ENCODE results near the gene PRPF6. TPM values are rescaled to one million over a fixed set of nuclear protein-coding genes. Genes with fewer than 3 reads are reported as not detected.

The PRPF6 gene
- total and polyA plus RNA-seq, 2 of the 13 experiments (the other 11 are each of a cell fraction or from before 2014, with no cell fraction given) = 63.7 to 101 TPM

DNA sequence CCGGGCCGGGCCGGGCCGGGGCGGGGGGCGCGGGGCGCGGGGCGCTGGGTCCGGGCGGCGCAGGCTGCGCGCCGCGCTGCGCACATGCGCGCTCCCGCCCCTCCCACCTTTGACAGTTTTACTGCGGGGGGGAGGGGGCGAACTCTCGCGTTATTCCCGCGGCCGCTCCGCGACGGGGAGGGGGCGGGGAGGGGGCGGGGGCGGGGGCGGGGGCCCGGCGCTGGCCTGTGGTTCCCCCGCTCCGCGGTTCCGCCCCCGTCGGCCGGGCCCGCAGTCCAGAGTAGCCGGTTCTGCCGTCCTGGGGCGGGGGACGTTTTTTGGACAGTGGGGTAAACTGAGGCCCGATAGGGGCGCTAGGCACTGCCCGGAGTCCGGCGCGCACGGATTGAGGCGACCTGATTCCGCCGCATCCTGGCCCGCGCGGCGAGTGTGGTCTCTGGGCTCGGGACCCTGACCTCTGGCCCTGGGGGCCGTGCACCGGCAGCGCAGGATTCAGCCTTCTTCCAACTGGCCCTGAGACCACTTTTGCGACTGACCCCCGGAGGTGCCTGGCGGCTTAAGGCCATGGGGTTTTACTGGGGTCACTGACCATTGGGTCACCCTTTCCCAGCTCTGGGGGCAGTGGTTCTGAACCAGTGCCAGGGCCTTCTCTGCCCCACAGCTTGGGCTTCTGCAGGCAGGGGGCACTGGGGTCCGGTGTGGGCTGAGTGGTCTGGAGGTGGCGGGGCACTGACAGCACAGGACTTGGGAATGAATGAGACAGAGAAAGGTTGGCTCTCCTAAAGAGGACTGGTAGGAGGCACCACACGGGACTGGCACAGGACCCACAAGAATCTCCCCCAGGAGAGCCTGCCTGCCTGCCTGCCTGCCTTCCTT lies 10.9 kb upstream of the PRPF6 start, which contains the start of gene ZNF512B (continued):
- TF ChIP-seq, protein P1, sequence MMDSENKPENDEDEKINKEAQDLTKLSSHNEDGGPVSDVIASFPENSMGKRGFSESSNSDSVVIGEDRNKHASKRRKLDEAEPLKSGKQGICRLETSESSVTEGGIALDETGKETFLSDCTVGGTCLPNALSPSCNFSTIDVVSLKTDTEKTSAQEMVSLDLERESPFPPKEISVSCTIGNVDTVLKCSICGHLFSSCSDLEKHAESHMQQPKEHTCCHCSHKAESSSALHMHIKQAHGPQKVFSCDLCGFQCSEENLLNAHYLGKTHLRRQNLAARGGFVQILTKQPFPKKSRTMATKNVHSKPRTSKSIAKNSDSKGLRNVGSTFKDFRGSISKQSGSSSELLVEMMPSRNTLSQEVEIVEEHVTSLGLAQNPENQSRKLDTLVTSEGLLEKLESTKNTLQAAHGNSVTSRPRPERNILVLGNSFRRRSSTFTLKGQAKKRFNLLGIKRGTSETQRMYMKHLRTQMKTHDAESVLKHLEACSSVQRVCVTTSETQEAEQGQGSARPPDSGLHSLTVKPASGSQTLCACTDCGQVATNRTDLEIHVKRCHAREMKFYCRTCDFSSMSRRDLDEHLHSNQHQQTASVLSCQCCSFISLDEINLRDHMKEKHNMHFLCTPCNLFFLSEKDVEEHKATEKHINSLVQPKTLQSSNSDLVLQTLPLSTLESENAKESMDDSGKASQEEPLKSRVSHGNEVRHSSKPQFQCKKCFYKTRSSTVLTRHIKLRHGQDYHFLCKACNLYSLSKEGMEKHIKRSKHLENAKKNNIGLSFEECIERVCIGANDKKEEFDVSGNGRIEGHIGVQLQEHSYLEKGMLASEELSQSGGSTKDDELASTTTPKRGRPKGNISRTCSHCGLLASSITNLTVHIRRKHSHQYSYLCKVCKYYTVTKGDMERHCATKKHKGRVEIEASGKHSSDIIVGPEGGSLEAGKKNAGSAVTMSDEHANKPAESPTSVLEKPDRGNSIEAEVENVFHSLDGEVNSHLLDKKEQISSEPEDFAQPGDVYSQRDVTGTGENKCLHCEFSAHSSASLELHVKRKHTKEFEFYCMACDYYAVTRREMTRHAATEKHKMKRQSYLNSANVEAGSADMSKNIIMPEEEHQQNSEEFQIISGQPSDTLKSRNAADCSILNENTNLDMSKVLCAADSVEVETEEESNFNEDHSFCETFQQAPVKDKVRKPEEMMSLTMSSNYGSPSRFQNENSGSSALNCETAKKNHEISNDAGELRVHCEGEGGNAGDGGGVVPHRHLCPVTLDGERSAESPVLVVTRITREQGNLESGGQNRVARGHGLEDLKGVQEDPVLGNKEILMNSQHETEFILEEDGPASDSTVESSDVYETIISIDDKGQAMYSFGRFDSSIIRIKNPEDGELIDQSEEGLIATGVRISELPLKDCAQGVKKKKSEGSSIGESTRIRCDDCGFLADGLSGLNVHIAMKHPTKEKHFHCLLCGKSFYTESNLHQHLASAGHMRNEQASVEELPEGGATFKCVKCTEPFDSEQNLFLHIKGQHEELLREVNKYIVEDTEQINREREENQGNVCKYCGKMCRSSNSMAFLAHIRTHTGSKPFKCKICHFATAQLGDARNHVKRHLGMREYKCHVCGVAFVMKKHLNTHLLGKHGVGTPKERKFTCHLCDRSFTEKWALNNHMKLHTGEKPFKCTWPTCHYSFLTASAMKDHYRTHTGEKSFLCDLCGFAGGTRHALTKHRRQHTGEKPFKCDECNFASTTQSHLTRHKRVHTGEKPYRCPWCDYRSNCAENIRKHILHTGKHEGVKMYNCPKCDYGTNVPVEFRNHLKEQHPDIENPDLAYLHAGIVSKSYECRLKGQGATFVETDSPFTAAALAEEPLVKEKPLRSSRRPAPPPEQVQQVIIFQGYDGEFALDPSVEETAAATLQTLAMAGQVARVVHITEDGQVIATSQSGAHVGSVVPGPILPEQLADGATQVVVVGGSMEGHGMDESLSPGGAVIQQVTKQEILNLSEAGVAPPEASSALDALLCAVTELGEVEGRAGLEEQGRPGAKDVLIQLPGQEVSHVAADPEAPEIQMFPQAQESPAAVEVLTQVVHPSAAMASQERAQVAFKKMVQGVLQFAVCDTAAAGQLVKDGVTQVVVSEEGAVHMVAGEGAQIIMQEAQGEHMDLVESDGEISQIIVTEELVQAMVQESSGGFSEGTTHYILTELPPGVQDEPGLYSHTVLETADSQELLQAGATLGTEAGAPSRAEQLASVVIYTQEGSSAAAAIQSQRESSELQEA (CRISPR knock-in tag; IDR thresholded peaks at IDR 0.05; ENCODE audit: not compliant biosample characterization) = peak; percentile 78
- TF ChIP-seq ATAD3A (CRISPR knock-in tag; IDR thresholded peaks at IDR 0.05) (no peak), PTBP1 (IDR thresholded peaks at IDR 0.05; ENCODE audit: low read depth, low read length, poor library complexity, severe bottlenecking) (peak; percentile 34), ZFP36 (IDR thresholded peaks at IDR 0.05; ENCODE audit: borderline replicate concordance, low read depth, low read length, partially characterized antibody) (no peak), CEBPB (IDR thresholded peaks at IDR 0.05; ENCODE audit: borderline replicate concordance, low read depth, low read length) (no peak), ZNF337 (CRISPR knock-in tag; IDR thresholded peaks at IDR 0.05; ENCODE audit: borderline replicate concordance, low read depth) (no peak), PATZ1 (CRISPR knock-in tag; IDR thresholded peaks at IDR 0.05) (peak; percentile 92), ZNF777 (CRISPR knock-in tag; IDR thresholded peaks at IDR 0.05) (no peak), ZNF616 (CRISPR knock-in tag; IDR thresholded peaks at IDR 0.05; ENCODE audit: low read depth) (no peak), ZNF432 (CRISPR knock-in tag; IDR thresholded peaks at IDR 0.05; ENCODE audit: borderline replicate concordance) (no peak), ZMYM4 (CRISPR knock-in tag; IDR thresholded peaks at IDR 0.05) (no peak), THAP8 (CRISPR knock-in tag; IDR thresholded peaks at IDR 0.05; ENCODE audit: borderline replicate concordance) (no peak), KLF12 (CRISPR knock-in tag; IDR thresholded peaks at IDR 0.05; ENCODE audit: borderline replicate concordance) (no peak), NFRKB (IDR thresholded peaks at IDR 0.05) (no peak)
- TF ChIP-seq, protein P2, sequence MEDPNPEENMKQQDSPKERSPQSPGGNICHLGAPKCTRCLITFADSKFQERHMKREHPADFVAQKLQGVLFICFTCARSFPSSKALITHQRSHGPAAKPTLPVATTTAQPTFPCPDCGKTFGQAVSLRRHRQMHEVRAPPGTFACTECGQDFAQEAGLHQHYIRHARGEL (CRISPR knock-in tag; IDR thresholded peaks at IDR 0.05) = no peak; the same call in 1 of the 2 replicates

Measured in HepG2 (cell line).